GM12878 (cell line): ENCODE results near the gene STRBP. TPM values are rescaled to one million over a fixed set of nuclear protein-coding genes. Genes with fewer than 3 reads are reported as not detected.

Source experiments
- BRCA1 ChIP-seq: IDR thresholded peaks from 2 replicates; pipeline ENCODE4 v1.6.1; 2011; ENCODE audit warnings: low read depth, low read length, improper control_type of control experiment
- CBFB ChIP-seq: IDR thresholded peaks from 2 replicates; pipeline ENCODE4 v1.6.1; 2016; ENCODE audit warnings: antibody characterized with exemption, low read depth
- CREB1 ChIP-seq: IDR thresholded peaks from 2 replicates; pipeline ENCODE4 v1.6.1; 2012; ENCODE audit warnings: low read depth, mild to moderate bottlenecking, inconsistent platforms
- EZH2 ChIP-seq: IDR thresholded peaks from 2 replicates; pipeline ENCODE4 v1.6.1; 2012; ENCODE audit warnings: low read depth, mild to moderate bottlenecking, control low read depth, inconsistent platforms, low read length, borderline replicate concordance; ENCODE audit not compliant: control insufficient read depth
- HDGF ChIP-seq: fragments of 450-650 bp; IDR thresholded peaks from 2 replicates; pipeline ENCODE4 v1.6.1; 2016; ENCODE audit warnings: antibody characterized with exemption
- IKZF1 ChIP-seq: fragments of 450-650 bp; conservative IDR thresholded peaks from 2 replicates; pipeline ENCODE4 v1.6.1; 2017; ENCODE audit warnings: antibody characterized with exemption, mild to moderate bottlenecking
- NR2C2 ChIP-seq: IDR thresholded peaks from 2 replicates; pipeline ENCODE4 v1.6.1; 2011; ENCODE audit warnings: borderline replicate concordance, low read depth; ENCODE audit not compliant: control insufficient read depth, insufficient read length
- RAD21 ChIP-seq: IDR thresholded peaks from 2 replicates; pipeline ENCODE4 v1.6.1; 2011; ENCODE audit warnings: mild to moderate bottlenecking, low read depth, low read length, moderate library complexity; ENCODE audit not compliant: insufficient read depth
- RELA ChIP-seq: fragments of 450-650 bp; IDR thresholded peaks from 2 replicates; pipeline ENCODE4 v1.8.0; 2014; ENCODE audit warnings: borderline replicate concordance; ENCODE audit not compliant: partially characterized antibody
- ZNF207 ChIP-seq: fragments of 450-650 bp; IDR thresholded peaks from 2 replicates; pipeline ENCODE4 v1.6.1; 2014; ENCODE audit warnings: antibody characterized with exemption, mild to moderate bottlenecking, borderline replicate concordance
- ZNF24 ChIP-seq: fragments of 450-650 bp; IDR thresholded peaks from 2 replicates; pipeline ENCODE4 v1.6.1; 2017; ENCODE audit warnings: antibody characterized with exemption, mild to moderate bottlenecking
- polyA plus RNA-seq, 11 experiments: library from polyadenylated mRNA; depleted of rRNA in 4 of 11; unstranded in 6 of 11; stranded (reverse) in 5 of 11; fragments of >200 nt; fragmentation: Nextera tagmentation in 4 of 11; fragmentation: Illumina TruSeq in 1 of 11; extraction: Ambion mirVana in 4 of 11; extraction: Trizol in 1 of 11; gene quantifications; 1 replicate in 1 of 11; 2 replicates in 10 of 11; pipeline versions ENCODE4 v1.2.1 to v1.2.3, GENCODE V29; 2011 to 2016; ENCODE audit warnings: inconsistent platforms in 2 of 11, missing spikeins in 2 of 11, low read depth in 1 of 11
- total RNA-seq, 4 experiments: library from RNA; depleted of rRNA in 3 of 4; stranded (reverse); fragments of >200 nt in 3 of 4; fragmentation: Illumina TruSeq in 1 of 4; extraction: Trizol in 1 of 4; gene quantifications; 2 replicates each; pipeline versions ENCODE4 v1.2.1 to v1.2.3, GENCODE V29; 2013 to 2021
- TF ChIP-seq, protein P1 (sequence below): fragments of 450-650 bp; IDR thresholded peaks from 2 replicates; pipeline ENCODE4 v1.6.1; 2017; ENCODE audit warnings: borderline replicate concordance
- TF ChIP-seq, protein P2 (sequence below): IDR thresholded peaks from 2 replicates; pipeline ENCODE4 v1.6.1; 2012; ENCODE audit warnings: improper control_type of control experiment, low read depth, low read length; ENCODE audit not compliant: insufficient replicate concordance
- TF ChIP-seq, protein P3 (sequence below): fragments of 450-650 bp; IDR thresholded peaks from 2 replicates; pipeline ENCODE4 v1.6.1; 2017; ENCODE audit warnings: mild to moderate bottlenecking
- TF ChIP-seq, protein P4 (sequence below): fragments of 450-650 bp; IDR thresholded peaks from 2 replicates; pipeline ENCODE4 v1.6.1; 2016; ENCODE audit warnings: mild to moderate bottlenecking
- TF ChIP-seq, protein P5 (sequence below): fragments of 450-650 bp; formaldehyde crosslinking; IDR thresholded peaks from 2 replicates; pipeline ENCODE4 v1.5.0; 2022; ENCODE audit warnings: mild to moderate bottlenecking, missing genetic modification characterization

Gene STRBP
- total and polyA plus RNA-seq, 10 of the 15 experiments (the other 5 are each of a cell fraction or from before 2014, with no cell fraction given): 31.0 to 96.8 (median 71.4) TPM

DNA sequence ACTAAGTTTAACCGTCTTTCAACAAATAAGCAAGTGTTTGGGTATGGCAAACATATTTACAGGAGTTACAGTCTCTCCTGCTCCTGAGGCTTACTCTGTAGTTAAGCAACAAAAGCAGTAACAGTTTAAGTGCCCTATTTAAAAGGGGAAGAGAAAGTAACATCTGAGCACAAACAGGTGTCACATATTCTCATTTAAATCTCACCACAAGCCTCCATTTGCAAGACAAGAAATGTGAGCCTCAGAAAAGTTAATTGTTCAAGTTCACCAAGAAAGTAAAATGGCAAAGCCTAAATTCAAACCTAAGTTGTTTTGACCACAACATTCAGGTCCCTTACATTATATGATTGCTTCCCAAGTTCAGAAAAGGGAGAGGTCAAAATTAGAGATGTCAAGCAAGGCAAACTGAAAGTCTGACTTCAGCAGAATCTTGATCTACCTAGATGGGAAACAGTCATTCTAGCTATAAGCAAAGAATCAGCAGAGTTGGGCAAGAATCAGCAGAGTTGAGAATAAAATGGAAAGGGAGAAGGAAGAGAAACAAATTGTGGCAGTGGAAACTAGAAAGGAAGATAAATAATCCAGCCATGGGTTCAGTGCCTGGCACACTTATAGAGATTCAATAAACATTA, 93.4 kb downstream of the STRBP start (continued):
- TF ChIP-seq BRCA1 (no peak), RAD21 (no peak), CREB1 (0 out of 2 replicates have a peak, but pooled peaks have one; percentile 15), ZNF207 (no peak; the same call in 1 of the 2 replicates), RELA (no peak), EZH2 (no peak), IKZF1 (peak; percentile 58), ZNF24 (peak; percentile 78), CBFB (peak; percentile 55), HDGF (no peak), NR2C2 (no peak)
- TF ChIP-seq, protein P1, sequence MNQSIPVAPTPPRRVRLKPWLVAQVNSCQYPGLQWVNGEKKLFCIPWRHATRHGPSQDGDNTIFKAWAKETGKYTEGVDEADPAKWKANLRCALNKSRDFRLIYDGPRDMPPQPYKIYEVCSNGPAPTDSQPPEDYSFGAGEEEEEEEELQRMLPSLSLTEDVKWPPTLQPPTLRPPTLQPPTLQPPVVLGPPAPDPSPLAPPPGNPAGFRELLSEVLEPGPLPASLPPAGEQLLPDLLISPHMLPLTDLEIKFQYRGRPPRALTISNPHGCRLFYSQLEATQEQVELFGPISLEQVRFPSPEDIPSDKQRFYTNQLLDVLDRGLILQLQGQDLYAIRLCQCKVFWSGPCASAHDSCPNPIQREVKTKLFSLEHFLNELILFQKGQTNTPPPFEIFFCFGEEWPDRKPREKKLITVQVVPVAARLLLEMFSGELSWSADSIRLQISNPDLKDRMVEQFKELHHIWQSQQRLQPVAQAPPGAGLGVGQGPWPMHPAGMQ: no peak
- TF ChIP-seq, protein P2, sequence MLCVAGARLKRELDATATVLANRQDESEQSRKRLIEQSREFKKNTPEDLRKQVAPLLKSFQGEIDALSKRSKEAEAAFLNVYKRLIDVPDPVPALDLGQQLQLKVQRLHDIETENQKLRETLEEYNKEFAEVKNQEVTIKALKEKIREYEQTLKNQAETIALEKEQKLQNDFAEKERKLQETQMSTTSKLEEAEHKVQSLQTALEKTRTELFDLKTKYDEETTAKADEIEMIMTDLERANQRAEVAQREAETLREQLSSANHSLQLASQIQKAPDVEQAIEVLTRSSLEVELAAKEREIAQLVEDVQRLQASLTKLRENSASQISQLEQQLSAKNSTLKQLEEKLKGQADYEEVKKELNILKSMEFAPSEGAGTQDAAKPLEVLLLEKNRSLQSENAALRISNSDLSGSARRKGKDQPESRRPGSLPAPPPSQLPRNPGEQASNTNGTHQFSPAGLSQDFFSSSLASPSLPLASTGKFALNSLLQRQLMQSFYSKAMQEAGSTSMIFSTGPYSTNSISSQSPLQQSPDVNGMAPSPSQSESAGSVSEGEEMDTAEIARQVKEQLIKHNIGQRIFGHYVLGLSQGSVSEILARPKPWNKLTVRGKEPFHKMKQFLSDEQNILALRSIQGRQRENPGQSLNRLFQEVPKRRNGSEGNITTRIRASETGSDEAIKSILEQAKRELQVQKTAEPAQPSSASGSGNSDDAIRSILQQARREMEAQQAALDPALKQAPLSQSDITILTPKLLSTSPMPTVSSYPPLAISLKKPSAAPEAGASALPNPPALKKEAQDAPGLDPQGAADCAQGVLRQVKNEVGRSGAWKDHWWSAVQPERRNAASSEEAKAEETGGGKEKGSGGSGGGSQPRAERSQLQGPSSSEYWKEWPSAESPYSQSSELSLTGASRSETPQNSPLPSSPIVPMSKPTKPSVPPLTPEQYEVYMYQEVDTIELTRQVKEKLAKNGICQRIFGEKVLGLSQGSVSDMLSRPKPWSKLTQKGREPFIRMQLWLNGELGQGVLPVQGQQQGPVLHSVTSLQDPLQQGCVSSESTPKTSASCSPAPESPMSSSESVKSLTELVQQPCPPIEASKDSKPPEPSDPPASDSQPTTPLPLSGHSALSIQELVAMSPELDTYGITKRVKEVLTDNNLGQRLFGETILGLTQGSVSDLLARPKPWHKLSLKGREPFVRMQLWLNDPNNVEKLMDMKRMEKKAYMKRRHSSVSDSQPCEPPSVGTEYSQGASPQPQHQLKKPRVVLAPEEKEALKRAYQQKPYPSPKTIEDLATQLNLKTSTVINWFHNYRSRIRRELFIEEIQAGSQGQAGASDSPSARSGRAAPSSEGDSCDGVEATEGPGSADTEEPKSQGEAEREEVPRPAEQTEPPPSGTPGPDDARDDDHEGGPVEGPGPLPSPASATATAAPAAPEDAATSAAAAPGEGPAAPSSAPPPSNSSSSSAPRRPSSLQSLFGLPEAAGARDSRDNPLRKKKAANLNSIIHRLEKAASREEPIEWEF: no peak
- TF ChIP-seq, protein P3, sequence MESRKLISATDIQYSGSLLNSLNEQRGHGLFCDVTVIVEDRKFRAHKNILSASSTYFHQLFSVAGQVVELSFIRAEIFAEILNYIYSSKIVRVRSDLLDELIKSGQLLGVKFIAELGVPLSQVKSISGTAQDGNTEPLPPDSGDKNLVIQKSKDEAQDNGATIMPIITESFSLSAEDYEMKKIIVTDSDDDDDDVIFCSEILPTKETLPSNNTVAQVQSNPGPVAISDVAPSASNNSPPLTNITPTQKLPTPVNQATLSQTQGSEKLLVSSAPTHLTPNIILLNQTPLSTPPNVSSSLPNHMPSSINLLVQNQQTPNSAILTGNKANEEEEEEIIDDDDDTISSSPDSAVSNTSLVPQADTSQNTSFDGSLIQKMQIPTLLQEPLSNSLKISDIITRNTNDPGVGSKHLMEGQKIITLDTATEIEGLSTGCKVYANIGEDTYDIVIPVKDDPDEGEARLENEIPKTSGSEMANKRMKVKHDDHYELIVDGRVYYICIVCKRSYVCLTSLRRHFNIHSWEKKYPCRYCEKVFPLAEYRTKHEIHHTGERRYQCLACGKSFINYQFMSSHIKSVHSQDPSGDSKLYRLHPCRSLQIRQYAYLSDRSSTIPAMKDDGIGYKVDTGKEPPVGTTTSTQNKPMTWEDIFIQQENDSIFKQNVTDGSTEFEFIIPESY: no peak
- TF ChIP-seq, protein P4, sequence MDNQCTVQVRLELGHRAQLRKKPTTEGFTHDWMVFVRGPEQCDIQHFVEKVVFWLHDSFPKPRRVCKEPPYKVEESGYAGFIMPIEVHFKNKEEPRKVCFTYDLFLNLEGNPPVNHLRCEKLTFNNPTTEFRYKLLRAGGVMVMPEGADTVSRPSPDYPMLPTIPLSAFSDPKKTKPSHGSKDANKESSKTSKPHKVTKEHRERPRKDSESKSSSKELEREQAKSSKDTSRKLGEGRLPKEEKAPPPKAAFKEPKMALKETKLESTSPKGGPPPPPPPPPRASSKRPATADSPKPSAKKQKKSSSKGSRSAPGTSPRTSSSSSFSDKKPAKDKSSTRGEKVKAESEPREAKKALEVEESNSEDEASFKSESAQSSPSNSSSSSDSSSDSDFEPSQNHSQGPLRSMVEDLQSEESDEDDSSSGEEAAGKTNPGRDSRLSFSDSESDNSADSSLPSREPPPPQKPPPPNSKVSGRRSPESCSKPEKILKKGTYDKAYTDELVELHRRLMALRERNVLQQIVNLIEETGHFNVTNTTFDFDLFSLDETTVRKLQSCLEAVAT: peak; percentile 85
- TF ChIP-seq, protein P5, sequence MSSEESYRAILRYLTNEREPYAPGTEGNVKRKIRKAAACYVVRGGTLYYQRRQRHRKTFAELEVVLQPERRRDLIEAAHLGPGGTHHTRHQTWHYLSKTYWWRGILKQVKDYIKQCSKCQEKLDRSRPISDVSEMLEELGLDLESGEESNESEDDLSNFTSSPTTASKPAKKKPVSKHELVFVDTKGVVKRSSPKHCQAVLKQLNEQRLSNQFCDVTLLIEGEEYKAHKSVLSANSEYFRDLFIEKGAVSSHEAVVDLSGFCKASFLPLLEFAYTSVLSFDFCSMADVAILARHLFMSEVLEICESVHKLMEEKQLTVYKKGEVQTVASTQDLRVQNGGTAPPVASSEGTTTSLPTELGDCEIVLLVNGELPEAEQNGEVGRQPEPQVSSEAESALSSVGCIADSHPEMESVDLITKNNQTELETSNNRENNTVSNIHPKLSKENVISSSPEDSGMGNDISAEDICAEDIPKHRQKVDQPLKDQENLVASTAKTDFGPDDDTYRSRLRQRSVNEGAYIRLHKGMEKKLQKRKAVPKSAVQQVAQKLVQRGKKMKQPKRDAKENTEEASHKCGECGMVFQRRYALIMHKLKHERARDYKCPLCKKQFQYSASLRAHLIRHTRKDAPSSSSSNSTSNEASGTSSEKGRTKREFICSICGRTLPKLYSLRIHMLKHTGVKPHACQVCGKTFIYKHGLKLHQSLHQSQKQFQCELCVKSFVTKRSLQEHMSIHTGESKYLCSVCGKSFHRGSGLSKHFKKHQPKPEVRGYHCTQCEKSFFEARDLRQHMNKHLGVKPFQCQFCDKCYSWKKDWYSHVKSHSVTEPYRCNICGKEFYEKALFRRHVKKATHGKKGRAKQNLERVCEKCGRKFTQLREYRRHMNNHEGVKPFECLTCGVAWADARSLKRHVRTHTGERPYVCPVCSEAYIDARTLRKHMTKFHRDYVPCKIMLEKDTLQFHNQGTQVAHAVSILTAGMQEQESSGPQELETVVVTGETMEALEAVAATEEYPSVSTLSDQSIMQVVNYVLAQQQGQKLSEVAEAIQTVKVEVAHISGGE (CRISPR knock-in tag): no peak
